NCI-H526 treated with DMSO at 0.1 percent for 48 hours (cell line): ENCODE measurements around the gene AP2A2.

Experiments
- DNase-seq: peaks from one replicate; lab custom pipeline; 2025; lab: John Stamatoyannopoulos, UW

The AP2A2 gene

DNA sequence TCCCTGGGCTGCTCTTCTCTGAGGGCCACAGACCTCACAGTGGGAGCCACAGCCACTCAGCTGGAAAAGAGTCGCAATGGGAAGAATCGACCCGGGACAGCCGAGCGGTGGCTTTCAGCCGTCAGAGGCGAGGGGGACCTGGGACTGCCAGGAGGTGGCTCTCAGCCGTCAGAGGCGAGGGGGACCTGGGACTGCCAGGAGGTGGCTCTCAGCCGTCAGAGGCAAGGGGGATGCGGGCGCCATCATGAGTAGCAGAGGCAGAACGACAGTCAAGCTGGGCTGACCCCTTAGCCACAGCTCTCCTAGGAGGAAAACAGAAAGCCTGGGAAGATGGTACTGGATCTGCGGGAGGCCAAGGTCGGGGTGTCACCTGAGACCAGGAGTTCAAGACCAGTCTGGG, 134.1 kb downstream of the AP2A2 start:
- DNase-seq: no peak

DNA sequence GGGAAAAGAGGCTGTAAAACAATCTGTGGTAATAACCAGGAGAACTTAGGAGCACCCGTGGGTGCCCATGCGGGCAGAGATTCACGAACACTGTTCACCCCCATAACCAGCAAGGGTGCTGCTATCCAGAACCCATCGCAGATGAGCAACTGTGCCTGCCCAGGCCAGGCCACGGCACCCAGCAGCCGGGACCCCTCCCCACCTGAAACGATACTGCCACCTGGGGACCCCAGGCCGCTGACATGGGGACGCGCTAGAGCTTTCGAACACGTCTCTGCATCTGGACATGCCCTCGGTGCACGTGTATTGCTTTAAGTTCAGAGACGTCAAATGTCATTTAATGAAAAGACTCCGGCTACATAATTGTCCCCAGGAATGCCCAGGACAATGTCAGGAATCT, 134.7 kb downstream of the AP2A2 start:
- no peak for DNase-seq

DNA sequence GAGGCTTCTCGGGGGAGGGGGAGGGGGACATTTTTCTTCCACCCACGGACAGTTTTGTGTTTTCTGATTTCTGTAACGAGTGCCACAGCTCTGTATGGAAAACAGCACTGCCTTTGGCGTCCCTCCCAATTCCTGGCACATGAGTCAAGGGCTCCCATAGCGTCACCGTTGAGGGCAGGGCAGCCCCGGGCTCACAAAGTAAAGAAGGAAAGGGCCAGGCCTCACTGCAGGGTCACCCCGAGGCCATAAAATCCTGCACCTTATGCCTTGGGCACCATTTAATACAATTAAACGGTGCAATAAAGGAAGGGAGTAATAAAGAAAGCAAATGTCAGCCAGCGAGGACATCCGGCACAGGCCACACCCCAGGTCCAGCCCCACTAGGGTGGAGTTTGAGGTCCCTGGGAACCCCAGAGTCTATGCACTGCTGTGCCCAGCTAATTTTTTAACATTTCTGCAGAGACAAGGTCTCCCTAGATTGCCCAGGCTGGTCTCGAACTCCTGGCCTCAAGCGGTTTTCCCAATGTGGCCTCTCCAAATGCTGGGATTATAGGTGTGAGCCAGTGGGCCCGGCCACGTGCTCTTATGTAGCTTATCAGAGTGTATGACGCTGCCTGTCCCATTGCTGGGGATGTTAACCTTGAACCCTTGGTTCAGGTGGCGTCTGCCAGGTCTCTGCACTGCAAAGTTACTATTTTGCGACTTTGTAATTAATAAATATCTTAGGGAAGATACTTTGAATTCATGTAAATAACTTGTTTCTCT, 135.4 kb downstream of the AP2A2 start:
- no peak for DNase-seq
